Neuronal stem cell (in vitro differentiated cells): Measurements from ENCODE around the gene TEKT1.

Experiments used
- DNase-seq: peaks from one replicate; pipeline ENCODE4 v3.0.0-alpha.2; 2013; ENCODE audit warnings: low spot score
- H2AFZ ChIP-seq: one replicate; pipeline ENCODE4 v1.6.1; 2013; ENCODE audit warnings: mild to moderate bottlenecking, low read length, inconsistent platforms
- H2AK5ac ChIP-seq: 2 replicates; pipeline ENCODE4 v1.6.1; 2013; ENCODE audit warnings: low read depth, mild to moderate bottlenecking, inconsistent platforms, low read length, moderate library complexity, mixed read lengths
- H2BK120ac ChIP-seq: 2 replicates; pipeline ENCODE4 v1.6.1; 2013; ENCODE audit warnings: low read depth, mild to moderate bottlenecking, inconsistent platforms, low read length, moderate library complexity, mixed read lengths
- H2BK12ac ChIP-seq: one replicate; pipeline ENCODE4 v1.6.1; 2013; ENCODE audit warnings: low read length, inconsistent platforms
- H2BK15ac ChIP-seq: 2 replicates; pipeline ENCODE4 v1.6.1; 2013; ENCODE audit warnings: mild to moderate bottlenecking, low read length, inconsistent platforms, mixed read lengths
- H2BK5ac ChIP-seq: one replicate; pipeline ENCODE4 v1.6.1; 2013; ENCODE audit warnings: inconsistent platforms, mild to moderate bottlenecking, low read length, moderate library complexity
- H3K14ac ChIP-seq: one replicate; pipeline ENCODE4 v1.6.1; 2013; ENCODE audit warnings: low read length, inconsistent platforms
- H3K18ac ChIP-seq: 2 replicates; pipeline ENCODE4 v1.6.1; 2013; ENCODE audit warnings: low read length, inconsistent platforms
- H3K23ac ChIP-seq: 2 replicates; pipeline ENCODE4 v1.6.1; 2013; ENCODE audit warnings: low read depth, mild to moderate bottlenecking, mixed read lengths, low read length, inconsistent platforms; ENCODE audit not compliant: poor library complexity
- H3K27ac ChIP-seq: replicated peaks from 3 replicates; pipeline ENCODE4 v1.5.1; 2013; ENCODE audit warnings: low read length, inconsistent platforms
- H3K27me3 ChIP-seq, 3 experiments: 2 replicates each; pipeline ENCODE4 v1.6.1; 2013; ENCODE audit warnings: low read length in 3 of 3, mild to moderate bottlenecking in 2 of 3, inconsistent platforms in 1 of 3, low read depth in 1 of 3, mixed read lengths in 1 of 3, moderate library complexity in 1 of 3; ENCODE audit not compliant: control insufficient read depth in 3 of 3, insufficient read depth in 3 of 3
- H3K36me3 ChIP-seq, 2 donors: replicated peaks in 1 of 2; 2 replicates each; pipeline ENCODE4 v1.6.1; 2013; ENCODE audit warnings: low read length in 2 of 2; ENCODE audit not compliant: control insufficient read depth in 2 of 2, insufficient read depth in 2 of 2
- H3K4ac ChIP-seq: 2 replicates; pipeline ENCODE4 v1.6.1; 2013; ENCODE audit warnings: inconsistent platforms, mild to moderate bottlenecking, low read length, moderate library complexity
- H3K4me1 ChIP-seq, 2 donors: 1 replicate in 1 of 2; 2 replicates in 1 of 2; pipeline ENCODE4 v1.6.1; 2013; ENCODE audit warnings: low read length in 2 of 2, low read depth in 1 of 2; ENCODE audit not compliant: control insufficient read depth in 2 of 2, insufficient read depth in 1 of 2
- H3K4me2 ChIP-seq: one replicate; pipeline ENCODE4 v1.6.1; 2013; ENCODE audit warnings: mild to moderate bottlenecking, low read length, inconsistent platforms; ENCODE audit not compliant: insufficient read depth, poor library complexity, severe bottlenecking
- H3K4me3 ChIP-seq, 2 donors: 2 replicates each; pipeline ENCODE4 v1.5.1; 2013; ENCODE audit warnings: low read length in 2 of 2, mild to moderate bottlenecking in 2 of 2, inconsistent platforms in 1 of 2, moderate library complexity in 1 of 2
- H3K79me1 ChIP-seq: one replicate; pipeline ENCODE4 v1.6.1; 2013; ENCODE audit warnings: low read depth, mild to moderate bottlenecking, inconsistent platforms, low read length, moderate library complexity
- H3K9ac ChIP-seq: one replicate; pipeline ENCODE4 v1.6.1; 2013; ENCODE audit warnings: mild to moderate bottlenecking, low read depth, low read length, inconsistent platforms; ENCODE audit not compliant: poor library complexity
- H3K9me3 ChIP-seq, 2 donors: replicated peaks in 1 of 2; 2 replicates each; pipeline versions ENCODE3 to v1.6.1; 2013; ENCODE audit warnings: low read length in 2 of 2, mild to moderate bottlenecking in 2 of 2, inconsistent platforms in 1 of 2, low read depth in 1 of 2, mixed read lengths in 1 of 2, moderate library complexity in 1 of 2; ENCODE audit not compliant: control insufficient read depth in 2 of 2, insufficient read depth in 1 of 2
- H4K8ac ChIP-seq: one replicate; pipeline ENCODE4 v1.6.1; 2013; ENCODE audit warnings: low read depth, mild to moderate bottlenecking, inconsistent platforms, low read length, moderate library complexity
- H4K91ac ChIP-seq: one replicate; pipeline ENCODE4 v1.6.1; 2013; ENCODE audit warnings: low read length, low read depth, mild to moderate bottlenecking, inconsistent platforms; ENCODE audit not compliant: poor library complexity
- WGBS, 2 donors: extraction: QIAGEN DNeasy Blood & Tissue Kit; methylation state at CpG; one replicate each; pipeline ENCODE4 v1.1.7; 2013; ENCODE audit warnings: missing lambda C conversion rate in 2 of 2, mixed read lengths in 1 of 2; ENCODE audit not compliant: insufficient read length in 2 of 2, insufficient replicate concordance in 1 of 2; ENCODE audit errors: extremely low coverage in 2 of 2; 5-methylcytosine and 5-hydroxymethylcytosine counted together

TEKT1 gene

DNA sequence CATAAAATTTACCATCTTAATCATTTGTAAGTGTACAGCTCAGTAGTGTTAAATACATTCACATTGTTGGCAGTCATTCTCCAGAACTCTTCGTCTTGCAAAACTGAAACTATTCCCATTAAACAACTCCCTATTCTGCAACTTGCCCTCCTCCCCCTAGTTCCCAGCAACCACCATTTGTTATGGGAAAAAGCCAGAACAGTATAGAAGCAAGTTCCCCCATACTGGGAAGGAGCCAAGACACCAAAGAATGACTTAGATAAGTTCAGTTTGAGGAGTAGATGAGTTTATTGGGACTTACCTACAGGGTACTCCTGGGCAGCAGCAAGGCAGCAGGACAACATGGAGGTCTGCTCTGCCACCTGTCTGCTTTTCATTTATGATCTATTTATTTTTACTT lies 39.3 kb upstream of the TEKT1 start:
- H3K4me1 ChIP-seq = no peaks in the 10 kb centered on the region
- no peak overlapping the region for H2BK5ac ChIP-seq
- H2AK5ac ChIP-seq = no peak overlapping the region
- H3K9ac ChIP-seq = no peak overlapping the region
- no peak overlapping the region for H4K91ac ChIP-seq
- H4K8ac ChIP-seq = no peak overlapping the region
- no peak overlapping the region for H3K27ac ChIP-seq
- H3K36me3 ChIP-seq = no peaks in the 10 kb centered on the region
- no peak overlapping the region for H3K23ac ChIP-seq
- H2AFZ ChIP-seq = no peak overlapping the region
- no peak overlapping the region for H2BK12ac ChIP-seq
- H3K4ac ChIP-seq = no peak overlapping the region
- no peak overlapping the region for H3K4me3 ChIP-seq
- H2BK15ac ChIP-seq = no peak overlapping the region
- no CpG with 5 or more reads among the region's 1 CpG for WGBS, 2 donors
- H3K79me1 ChIP-seq = no peaks in the 10 kb centered on the region
- H3K18ac ChIP-seq = no peak overlapping the region
- no peaks in the 10 kb centered on the region for H3K9me3 ChIP-seq
- H3K14ac ChIP-seq = no peak overlapping the region
- no peak overlapping the region for H3K4me2 ChIP-seq
- H2BK120ac ChIP-seq = no peak overlapping the region
- H3K27me3 ChIP-seq = peaks cover 0 to 3% (median 0%) of the 10 kb centered on the region in 3 experiments
- DNase-seq = no peak

GRCh38 chr17:6868582-6868981 lies 37.1 kb upstream of the TEKT1 start:
- DNase-seq = no peak
- Histone ChIP-seq H3K9ac (no peak overlapping the region), H3K23ac (no peak overlapping the region), H2BK120ac (no peak overlapping the region), H3K9me3 (no peaks in the 10 kb centered on the region), H2AK5ac (no peak overlapping the region), H2BK12ac (no peak overlapping the region), H3K27ac (no peak overlapping the region), H2BK15ac (no peak overlapping the region), H2BK5ac (no peak overlapping the region), H4K91ac (no peak overlapping the region), H3K4me1 (no peaks in the 10 kb centered on the region), H3K4me2 (no peak overlapping the region), H4K8ac (no peak overlapping the region), H3K18ac (no peak overlapping the region), H3K79me1 (no peaks in the 10 kb centered on the region), H2AFZ (no peak overlapping the region), H3K36me3 (no peaks in the 10 kb centered on the region), H3K4me3 (no peak overlapping the region), H3K27me3 (peaks cover 0 to 23% (median 0%) of the 10 kb centered on the region in 3 experiments), H3K14ac (no peak overlapping the region), H3K4ac (no peak overlapping the region)
- no CpG with 5 or more reads among the region's 2 CpGs for WGBS, 2 donors

- WGBS, 2 donors = no CpG with 5 or more reads among the region's 3 CpGs
- Histone ChIP-seq H4K8ac (no peak overlapping the region), H4K91ac (no peak overlapping the region), H2AFZ (no peak overlapping the region), H3K4ac (no peak overlapping the region), H2BK120ac (no peak overlapping the region), H3K18ac (no peak overlapping the region), H3K9ac (no peak overlapping the region), H3K14ac (no peak overlapping the region), H2BK15ac (no peak overlapping the region), H3K4me2 (no peak overlapping the region), H2AK5ac (no peak overlapping the region), H2BK12ac (no peak overlapping the region), H3K23ac (no peak overlapping the region), H3K4me1 (no peaks in the 10 kb centered on the region), H3K36me3 (no peaks in the 10 kb centered on the region), H2BK5ac (no peak overlapping the region), H3K27me3 (peaks cover 0 to 23% (median 0%) of the 10 kb centered on the region in 3 experiments), H3K27ac (no peak overlapping the region), H3K4me3 (no peak overlapping the region), H3K9me3 (no peaks in the 10 kb centered on the region), H3K79me1 (no peaks in the 10 kb centered on the region)
- DNase-seq = no peak
Observed at GRCh38 chr17:6867849-6868248, 36.3 kb upstream of the TEKT1 start.

DNA sequence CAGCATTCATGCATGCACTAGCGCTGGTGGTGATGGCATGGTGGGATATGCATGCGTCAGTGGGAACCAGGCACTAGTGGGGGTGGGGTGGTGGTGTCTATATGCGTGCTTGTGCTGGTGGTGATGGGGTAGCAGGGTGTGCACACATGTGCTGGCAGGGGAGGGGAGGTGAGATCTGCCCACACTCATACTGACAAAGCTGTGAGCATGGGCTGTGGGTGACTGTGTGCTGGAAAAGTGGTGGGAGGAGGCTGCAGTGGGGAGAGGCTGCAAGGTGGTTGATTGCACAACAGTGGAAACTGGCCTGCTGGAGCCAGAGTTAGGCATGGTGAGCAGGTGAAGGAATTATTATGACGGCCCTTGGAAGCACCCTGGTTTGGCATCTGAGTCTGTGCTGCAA lies 31.3 kb upstream of the TEKT1 start:
- H2AFZ ChIP-seq = no peak overlapping the region
- H2BK12ac ChIP-seq = no peak overlapping the region
- peaks cover 0 to 21% (median 0%) of the 10 kb centered on the region in 3 experiments for H3K27me3 ChIP-seq
- no peak overlapping the region for H2BK15ac ChIP-seq
- H4K91ac ChIP-seq = no peak overlapping the region
- no peaks in the 10 kb centered on the region for H3K9me3 ChIP-seq
- no peak overlapping the region for H3K4ac ChIP-seq
- no peak overlapping the region for H3K9ac ChIP-seq
- no CpG with 5 or more reads among the region's 4 CpGs for WGBS, 2 donors
- DNase-seq = no peak
- H3K18ac ChIP-seq = no peak overlapping the region
- H2BK120ac ChIP-seq = no peak overlapping the region
- H3K36me3 ChIP-seq = no peaks in the 10 kb centered on the region
- no peak overlapping the region for H3K4me2 ChIP-seq
- no peak overlapping the region for H2AK5ac ChIP-seq
- no peaks in the 10 kb centered on the region for H3K4me1 ChIP-seq
- H4K8ac ChIP-seq = no peak overlapping the region
- H3K79me1 ChIP-seq = no peaks in the 10 kb centered on the region
- no peak overlapping the region for H3K27ac ChIP-seq
- peak overlapping the region in 1 of 2 donors; percentile 16 for H3K4me3 ChIP-seq
- H3K14ac ChIP-seq = no peak overlapping the region
- peak overlapping the region; percentile 15 for H3K23ac ChIP-seq
- H2BK5ac ChIP-seq = no peak overlapping the region
